ENCODE measurements around the gene HECTD3.
A peak's percentile ranks its signal among the peaks of the same experiment; 100 is the strongest.
"Not testable (repeated sequence)": the region's sequence is repeated elsewhere in the genome, so short reads cannot be mapped to it uniquely, and the experiment has no call there.

Gene HECTD3

GRCh38 chr1:44970317-44970716, 40.8 kb downstream of the HECTD3 start:
- no peak for DNase-seq (ENCODE audit: low read depth)
- no peak for TF ChIP-seq CTCF (conservative IDR thresholded peaks at IDR 0.05; ENCODE audit: control insufficient read depth, insufficient read depth, low read depth, low read length)
- no peak overlapping the region for H3K4me3 ChIP-seq (ENCODE audit: control insufficient read depth, low read depth, low read length)

- H3K4me3 ChIP-seq (ENCODE audit: control insufficient read depth, low read depth, low read length) = no peak overlapping the region
- no peak for DNase-seq (ENCODE audit: low read depth)
- TF ChIP-seq CTCF (conservative IDR thresholded peaks at IDR 0.05; ENCODE audit: control insufficient read depth, insufficient read depth, low read depth, low read length) = no peak
Measured at GRCh38 chr1:44964396-44964795, 46.7 kb downstream of the HECTD3 start.

- no peak overlapping the region for H3K4me3 ChIP-seq (ENCODE audit: control insufficient read depth, low read depth, low read length)
- no peak for TF ChIP-seq CTCF (conservative IDR thresholded peaks at IDR 0.05; ENCODE audit: control insufficient read depth, insufficient read depth, low read depth, low read length)
- DNase-seq (ENCODE audit: low read depth) = no peak
Measured at GRCh38 chr1:44962729-44963128, 48.4 kb downstream of the HECTD3 start.

- DNase-seq (ENCODE audit: low read depth); H3K4me3 ChIP-seq (ENCODE audit: control insufficient read depth, low read depth, low read length): not testable (repeated sequence)
Measured at GRCh38 chr1:44962022-44962421, 49.1 kb downstream of the HECTD3 start.

GRCh38 chr1:44957566-44957965, 53.6 kb downstream of the HECTD3 start:
- not testable (repeated sequence) for H3K4me3 ChIP-seq (ENCODE audit: control insufficient read depth, low read depth, low read length)
- peak; percentile 15 for DNase-seq (ENCODE audit: low read depth)

GRCh38 chr1:44956077-44956476, 55.0 kb downstream of the HECTD3 start:
- DNase-seq (ENCODE audit: low read depth); H3K4me3 ChIP-seq (ENCODE audit: control insufficient read depth, low read depth, low read length): not testable (repeated sequence)
